Activated naive CD8-positive, alpha-beta T cell (primary cell): ENCODE measurements around the gene PGP.

Experiments
- H3K27ac Mint-ChIP-seq: one replicate; pipeline ENCODE4 v1.8.0; 2021; ENCODE audit warnings: mixed read lengths
- H3K27me3 Mint-ChIP-seq: one replicate; pipeline ENCODE4 v1.8.0; 2021; ENCODE audit warnings: mixed read lengths
- H3K36me3 Mint-ChIP-seq: one replicate; pipeline ENCODE4 v1.8.0; 2021; ENCODE audit warnings: mixed read lengths
- H3K4me1 Mint-ChIP-seq: one replicate; pipeline ENCODE4 v1.8.0; 2021; ENCODE audit warnings: low read depth, mixed read lengths
- H3K4me3 Mint-ChIP-seq: one replicate; pipeline ENCODE4 v1.8.0; 2021; ENCODE audit warnings: mild to moderate bottlenecking, mixed read lengths
- H3K9me3 Mint-ChIP-seq: one replicate; pipeline ENCODE4 v1.8.0; 2021; ENCODE audit warnings: low read depth, mixed read lengths

The PGP gene

GRCh38 chr16:2166263-2167067 is 48.2 kb downstream of the PGP start:
- no peak overlapping the region for H3K27ac Mint-ChIP-seq
- H3K27me3 Mint-ChIP-seq, result no peaks in the 10 kb centered on the region
- H3K36me3 Mint-ChIP-seq, result no peaks in the 10 kb centered on the region
- no peaks in the 10 kb centered on the region for H3K9me3 Mint-ChIP-seq
- H3K4me3 Mint-ChIP-seq, result no peak overlapping the region
- no peaks in the 10 kb centered on the region for H3K4me1 Mint-ChIP-seq

- H3K27me3 Mint-ChIP-seq, result no peaks in the 10 kb centered on the region
- H3K4me1 Mint-ChIP-seq, result no peaks in the 10 kb centered on the region
- no peak overlapping the region for H3K4me3 Mint-ChIP-seq
- H3K27ac Mint-ChIP-seq, result no peak overlapping the region
- no peaks in the 10 kb centered on the region for H3K36me3 Mint-ChIP-seq
- no peaks in the 10 kb centered on the region for H3K9me3 Mint-ChIP-seq
These were observed 48.8 kb downstream of the PGP start for GRCh38 chr16:2165861-2166260.

GRCh38 chr16:2163211-2163881 is 51.3 kb downstream of the PGP start:
- Mint-ChIP-seq H3K36me3 (no peaks in the 10 kb centered on the region), H3K27ac (no peak overlapping the region), H3K27me3 (no peaks in the 10 kb centered on the region), H3K4me1 (peaks cover 3% of the 10 kb centered on the region), H3K4me3 (no peak overlapping the region), H3K9me3 (no peaks in the 10 kb centered on the region)

DNA sequence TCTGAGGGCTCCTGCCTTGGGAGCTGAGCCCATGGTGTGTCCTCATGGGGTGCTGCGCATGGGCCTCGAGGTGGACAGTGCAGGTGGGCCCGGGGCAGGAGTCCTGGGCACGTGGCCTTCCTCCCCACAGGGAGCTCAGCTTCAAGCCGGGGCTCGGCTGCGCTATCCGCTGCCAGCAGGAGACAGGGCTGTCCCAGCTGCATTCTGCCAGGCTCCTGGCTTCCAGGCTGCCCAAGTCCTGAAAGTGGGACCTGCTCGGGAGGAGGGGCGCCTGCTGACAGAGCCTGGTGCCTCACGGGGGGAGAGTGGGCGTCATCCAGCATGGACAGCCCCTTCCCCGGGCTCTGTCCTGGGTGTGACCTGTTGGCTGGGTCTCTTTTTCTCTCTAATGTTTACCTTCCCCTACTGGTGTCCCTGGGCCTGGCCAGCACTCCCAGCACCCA is 51.9 kb downstream of the PGP start:
- H3K9me3 Mint-ChIP-seq, result no peaks in the 10 kb centered on the region
- no peak overlapping the region for H3K4me3 Mint-ChIP-seq
- no peaks in the 10 kb centered on the region for H3K36me3 Mint-ChIP-seq
- no peak overlapping the region for H3K27ac Mint-ChIP-seq
- peaks cover 7% of the 10 kb centered on the region for H3K4me1 Mint-ChIP-seq
- H3K27me3 Mint-ChIP-seq, result no peaks in the 10 kb centered on the region

DNA sequence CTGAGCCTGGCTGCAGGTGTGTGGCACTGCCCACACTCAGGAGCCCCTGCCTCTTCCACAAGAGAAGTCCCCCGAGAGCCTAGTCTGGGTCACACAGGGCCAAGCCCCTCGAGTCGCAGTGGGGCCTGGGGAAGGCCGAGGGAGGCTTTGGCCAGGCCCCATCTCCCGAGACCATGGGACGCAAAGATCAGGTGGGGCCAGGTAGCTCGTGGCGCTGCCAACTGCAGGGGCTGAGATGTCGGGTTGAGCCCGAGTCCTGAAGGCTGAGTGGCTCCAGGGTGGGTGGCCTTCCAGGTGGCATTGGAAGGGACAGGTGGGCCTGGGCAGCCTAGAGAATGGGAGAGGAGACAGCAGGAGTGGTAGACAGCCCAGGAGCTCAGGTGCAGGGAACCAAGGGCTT is 52.7 kb downstream of the PGP start:
- Mint-ChIP-seq H3K4me3 (no peak overlapping the region), H3K27me3 (no peaks in the 10 kb centered on the region), H3K36me3 (no peaks in the 10 kb centered on the region), H3K9me3 (no peaks in the 10 kb centered on the region), H3K27ac (no peak overlapping the region), H3K4me1 (peaks cover 14% of the 10 kb centered on the region)
